Liver (tissue), 9 donors: Measurements from ENCODE around the gene CMC1. TPM values are rescaled to one million over a fixed set of nuclear protein-coding genes. Genes with fewer than 3 reads are reported as not detected.

ENCODE experiments used
- DNase-seq: peaks from one replicate; pipeline ENCODE4 v3.0.0-alpha.2; 2017; ENCODE audit warnings: low spot score
- H3K27ac ChIP-seq, 2 donors: one replicate each; pipeline ENCODE4 v1.7.0; 2013; ENCODE audit warnings: inconsistent platforms in 2 of 2, low read length in 2 of 2, control low read depth in 1 of 2, low read depth in 1 of 2, mild to moderate bottlenecking in 1 of 2
- H3K27me3 ChIP-seq, 4 donors: one replicate each; pipeline versions ENCODE4 v1.6.1 to v1.7.0; 2013; ENCODE audit warnings: low read length in 3 of 4, inconsistent platforms in 1 of 4, mild to moderate bottlenecking in 1 of 4, moderate library complexity in 1 of 4; ENCODE audit not compliant: control insufficient read depth in 4 of 4, insufficient read depth in 4 of 4
- H3K36me3 ChIP-seq, 4 donors: one replicate each; pipeline versions ENCODE4 v1.6.1 to v1.7.0; 2013; ENCODE audit warnings: low read length in 3 of 4, mild to moderate bottlenecking in 3 of 4, low read depth in 1 of 4, moderate library complexity in 1 of 4; ENCODE audit not compliant: control insufficient read depth in 4 of 4, insufficient read depth in 3 of 4
- H3K4me1 ChIP-seq, 4 donors: one replicate each; pipeline versions ENCODE4 v1.6.1 to v1.7.0; 2013; ENCODE audit warnings: low read length in 3 of 4, mild to moderate bottlenecking in 3 of 4, moderate library complexity in 1 of 4; ENCODE audit not compliant: control insufficient read depth in 4 of 4, insufficient read depth in 4 of 4
- H3K4me3 ChIP-seq, 3 donors: one replicate each; pipeline versions ENCODE4 v1.6.1 to v1.7.0; 2013; ENCODE audit warnings: low read length in 3 of 3, control low read depth in 1 of 3, low read depth in 1 of 3, mild to moderate bottlenecking in 1 of 3
- H3K9ac ChIP-seq, 2 donors: one replicate each; pipeline ENCODE4 v1.7.0; 2013; ENCODE audit warnings: low read length in 2 of 2, mild to moderate bottlenecking in 2 of 2, moderate library complexity in 2 of 2, control low read depth in 1 of 2, low read depth in 1 of 2
- H3K9me3 ChIP-seq, 4 donors: one replicate each; pipeline versions ENCODE4 v1.6.1 to v1.7.0; 2013; ENCODE audit warnings: low read length in 3 of 4; ENCODE audit not compliant: control insufficient read depth in 4 of 4
- FOXA2 ChIP-seq: IDR thresholded peaks from 2 replicates; pipeline ENCODE4 v1.6.1; 2016; ENCODE audit warnings: antibody characterized with exemption
- GABPA ChIP-seq, 2 donors: IDR thresholded peaks in 1 of 2; conservative IDR thresholded peaks in 1 of 2; 2 replicates each; pipeline ENCODE4 v1.6.1; 2016; ENCODE audit warnings: antibody characterized with exemption in 2 of 2, mild to moderate bottlenecking in 1 of 2, moderate library complexity in 1 of 2
- HNF4A ChIP-seq, 2 donors: conservative IDR thresholded peaks; 2 replicates each; pipeline ENCODE4 v1.6.1; 2016; ENCODE audit warnings: antibody characterized with exemption in 2 of 2, mild to moderate bottlenecking in 2 of 2
- JUND ChIP-seq, 2 donors: IDR thresholded peaks; 2 replicates each; pipeline ENCODE4 v1.6.1; 2016; ENCODE audit warnings: antibody characterized with exemption in 2 of 2
- NR2F2 ChIP-seq: IDR thresholded peaks from 2 replicates; pipeline ENCODE4 v1.6.1; 2016; ENCODE audit warnings: antibody characterized with exemption
- RAD21 ChIP-seq, 2 donors: IDR thresholded peaks; 2 replicates each; pipeline ENCODE4 v1.6.1; 2016; ENCODE audit warnings: antibody characterized with exemption in 2 of 2, mild to moderate bottlenecking in 2 of 2
- SP1 ChIP-seq: IDR thresholded peaks from 2 replicates; pipeline ENCODE4 v1.6.1; 2018; ENCODE audit warnings: antibody characterized with exemption, mild to moderate bottlenecking
- YY1 ChIP-seq: IDR thresholded peaks from 2 replicates; pipeline ENCODE4 v1.6.1; 2016; ENCODE audit warnings: antibody characterized with exemption, mild to moderate bottlenecking
- WGBS: extraction: QIAGEN DNeasy Blood & Tissue Kit; methylation state at CpG from one replicate; pipeline ENCODE4 v1.1.7; 2013; 5-methylcytosine and 5-hydroxymethylcytosine counted together
- polyA plus RNA-seq, 2 donors: library from polyadenylated mRNA; stranded (reverse) in 1 of 2; unstranded in 1 of 2; fragments of 200-250 nt in 1 of 2; fragments of >200 nt in 1 of 2; fragmentation: Nextera tagmentation in 1 of 2; extraction: Ambion mirVana in 1 of 2; gene quantifications; one replicate each; pipeline versions ENCODE4 v1.2.1 to v1.2.3, GENCODE V29; 2013 to 2015
- total RNA-seq, 2 donors: library from RNA; depleted of rRNA; stranded (reverse); fragments of >200 nt; gene quantifications; one replicate each; pipeline ENCODE4 v1.2.3, GENCODE V29; 2014
- TF ChIP-seq, protein P1 (sequence below): IDR thresholded peaks from 2 replicates; pipeline ENCODE4 v1.6.1; 2016; ENCODE audit warnings: antibody characterized with exemption, mild to moderate bottlenecking
- TF ChIP-seq, protein P2 (sequence below): IDR thresholded peaks from 2 replicates; pipeline ENCODE4 v1.6.1; 2016; ENCODE audit warnings: antibody characterized with exemption
- TF ChIP-seq, protein P3 (sequence below): fragments of 150-350 bp; IDR thresholded peaks from 2 replicates; pipeline ENCODE4 v1.5.1; 2017; ENCODE audit warnings: improper control_type of control experiment, low read depth, low read length; ENCODE audit not compliant: missing input control
- TF ChIP-seq, protein P4 (sequence below): IDR thresholded peaks from 2 replicates; pipeline ENCODE4 v1.6.1; 2016; ENCODE audit warnings: antibody characterized with exemption
- TF ChIP-seq, protein P5 (sequence below): IDR thresholded peaks from 2 replicates; pipeline ENCODE4 v1.6.1; 2016; ENCODE audit warnings: antibody characterized with exemption
- donor health status: healthy.
- donor health status: healthy.
- donor health status: healthy.
- donor health status: healthy.
- donor health status: healthy.

The CMC1 gene
- total and polyA plus RNA-seq, 4 donors: 4.2 to 58.4 (median 15.6) TPM

DNA sequence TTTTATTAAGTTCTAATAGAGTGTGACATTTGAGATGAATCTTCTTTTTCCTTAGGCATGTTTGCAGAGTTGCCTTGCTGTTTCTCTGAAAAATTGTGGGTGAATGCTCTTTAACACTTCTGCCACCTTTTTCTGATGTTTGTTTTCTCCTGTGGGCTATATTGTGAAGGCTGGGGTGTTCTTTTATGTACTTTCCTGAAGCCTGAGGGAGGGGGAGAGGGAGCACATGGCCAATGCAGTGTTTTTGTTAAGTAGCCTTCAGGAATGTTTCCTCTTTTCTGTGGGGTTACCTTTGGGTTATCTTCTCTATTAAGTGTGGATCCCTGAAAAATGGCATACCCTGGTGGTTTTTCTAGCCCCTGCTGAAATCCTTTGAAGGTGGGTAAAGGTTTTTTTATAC lies 50.2 kb downstream of the CMC1 start:
- H3K9ac ChIP-seq: no peak overlapping the region
- no peak for DNase-seq
- no peak for TF ChIP-seq RAD21 (IDR thresholded peaks at IDR 0.05)
- H3K4me1 ChIP-seq: peaks cover 0 to 5% (median 1%) of the 10 kb centered on the region in 4 donors
- no peaks in the 10 kb centered on the region for H3K36me3 ChIP-seq
- no peak overlapping the region for H3K27ac ChIP-seq
- H3K4me3 ChIP-seq: no peak overlapping the region
- no peaks in the 10 kb centered on the region for H3K27me3 ChIP-seq
- H3K9me3 ChIP-seq: no peaks in the 10 kb centered on the region

DNA sequence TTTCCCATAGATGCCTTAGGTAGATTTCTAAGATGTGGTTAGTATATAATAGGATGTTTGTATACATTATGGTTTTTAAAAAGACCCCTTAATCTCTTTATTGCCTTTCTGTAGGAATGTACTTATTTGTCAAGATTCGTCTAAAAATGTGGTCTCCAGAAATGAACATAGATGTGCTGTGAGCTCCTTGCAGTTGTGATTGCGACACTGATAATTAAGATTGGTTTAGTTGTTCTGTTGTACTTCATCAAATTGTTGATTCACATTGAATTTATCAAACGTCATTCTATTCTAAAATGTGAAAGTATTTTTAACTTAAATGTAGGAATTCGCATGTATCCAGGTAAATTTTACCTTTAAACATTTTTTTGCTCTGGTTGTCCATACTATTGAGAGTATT lies 51.2 kb downstream of the CMC1 start:
- no peaks in the 10 kb centered on the region for H3K9me3 ChIP-seq
- WGBS: 92% methylated on average over 4 of the region's 4 CpGs
- DNase-seq: no peak
- H3K4me1 ChIP-seq: no peaks in the 10 kb centered on the region
- H3K36me3 ChIP-seq: no peaks in the 10 kb centered on the region
- no peak overlapping the region for H3K27ac ChIP-seq
- no peak overlapping the region for H3K9ac ChIP-seq
- no peaks in the 10 kb centered on the region for H3K27me3 ChIP-seq
- TF ChIP-seq FOXA2: no peak
- TF ChIP-seq NR2F2: no peak
- TF ChIP-seq GABPA (IDR thresholded peaks at IDR 0.05 in 1 of 2, conservative IDR thresholded peaks at IDR 0.05 in 1 of 2): no peak
- TF ChIP-seq SP1: no peak
- no peak for TF ChIP-seq YY1
- TF ChIP-seq JUND (IDR thresholded peaks at IDR 0.05): no peak
- TF ChIP-seq, protein P1, sequence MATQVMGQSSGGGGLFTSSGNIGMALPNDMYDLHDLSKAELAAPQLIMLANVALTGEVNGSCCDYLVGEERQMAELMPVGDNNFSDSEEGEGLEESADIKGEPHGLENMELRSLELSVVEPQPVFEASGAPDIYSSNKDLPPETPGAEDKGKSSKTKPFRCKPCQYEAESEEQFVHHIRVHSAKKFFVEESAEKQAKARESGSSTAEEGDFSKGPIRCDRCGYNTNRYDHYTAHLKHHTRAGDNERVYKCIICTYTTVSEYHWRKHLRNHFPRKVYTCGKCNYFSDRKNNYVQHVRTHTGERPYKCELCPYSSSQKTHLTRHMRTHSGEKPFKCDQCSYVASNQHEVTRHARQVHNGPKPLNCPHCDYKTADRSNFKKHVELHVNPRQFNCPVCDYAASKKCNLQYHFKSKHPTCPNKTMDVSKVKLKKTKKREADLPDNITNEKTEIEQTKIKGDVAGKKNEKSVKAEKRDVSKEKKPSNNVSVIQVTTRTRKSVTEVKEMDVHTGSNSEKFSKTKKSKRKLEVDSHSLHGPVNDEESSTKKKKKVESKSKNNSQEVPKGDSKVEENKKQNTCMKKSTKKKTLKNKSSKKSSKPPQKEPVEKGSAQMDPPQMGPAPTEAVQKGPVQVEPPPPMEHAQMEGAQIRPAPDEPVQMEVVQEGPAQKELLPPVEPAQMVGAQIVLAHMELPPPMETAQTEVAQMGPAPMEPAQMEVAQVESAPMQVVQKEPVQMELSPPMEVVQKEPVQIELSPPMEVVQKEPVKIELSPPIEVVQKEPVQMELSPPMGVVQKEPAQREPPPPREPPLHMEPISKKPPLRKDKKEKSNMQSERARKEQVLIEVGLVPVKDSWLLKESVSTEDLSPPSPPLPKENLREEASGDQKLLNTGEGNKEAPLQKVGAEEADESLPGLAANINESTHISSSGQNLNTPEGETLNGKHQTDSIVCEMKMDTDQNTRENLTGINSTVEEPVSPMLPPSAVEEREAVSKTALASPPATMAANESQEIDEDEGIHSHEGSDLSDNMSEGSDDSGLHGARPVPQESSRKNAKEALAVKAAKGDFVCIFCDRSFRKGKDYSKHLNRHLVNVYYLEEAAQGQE: no peak
- TF ChIP-seq, protein P2, sequence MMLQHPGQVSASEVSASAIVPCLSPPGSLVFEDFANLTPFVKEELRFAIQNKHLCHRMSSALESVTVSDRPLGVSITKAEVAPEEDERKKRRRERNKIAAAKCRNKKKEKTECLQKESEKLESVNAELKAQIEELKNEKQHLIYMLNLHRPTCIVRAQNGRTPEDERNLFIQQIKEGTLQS: no peak
- TF ChIP-seq, protein P3, sequence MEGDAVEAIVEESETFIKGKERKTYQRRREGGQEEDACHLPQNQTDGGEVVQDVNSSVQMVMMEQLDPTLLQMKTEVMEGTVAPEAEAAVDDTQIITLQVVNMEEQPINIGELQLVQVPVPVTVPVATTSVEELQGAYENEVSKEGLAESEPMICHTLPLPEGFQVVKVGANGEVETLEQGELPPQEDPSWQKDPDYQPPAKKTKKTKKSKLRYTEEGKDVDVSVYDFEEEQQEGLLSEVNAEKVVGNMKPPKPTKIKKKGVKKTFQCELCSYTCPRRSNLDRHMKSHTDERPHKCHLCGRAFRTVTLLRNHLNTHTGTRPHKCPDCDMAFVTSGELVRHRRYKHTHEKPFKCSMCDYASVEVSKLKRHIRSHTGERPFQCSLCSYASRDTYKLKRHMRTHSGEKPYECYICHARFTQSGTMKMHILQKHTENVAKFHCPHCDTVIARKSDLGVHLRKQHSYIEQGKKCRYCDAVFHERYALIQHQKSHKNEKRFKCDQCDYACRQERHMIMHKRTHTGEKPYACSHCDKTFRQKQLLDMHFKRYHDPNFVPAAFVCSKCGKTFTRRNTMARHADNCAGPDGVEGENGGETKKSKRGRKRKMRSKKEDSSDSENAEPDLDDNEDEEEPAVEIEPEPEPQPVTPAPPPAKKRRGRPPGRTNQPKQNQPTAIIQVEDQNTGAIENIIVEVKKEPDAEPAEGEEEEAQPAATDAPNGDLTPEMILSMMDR: no peak
- TF ChIP-seq, protein P4, sequence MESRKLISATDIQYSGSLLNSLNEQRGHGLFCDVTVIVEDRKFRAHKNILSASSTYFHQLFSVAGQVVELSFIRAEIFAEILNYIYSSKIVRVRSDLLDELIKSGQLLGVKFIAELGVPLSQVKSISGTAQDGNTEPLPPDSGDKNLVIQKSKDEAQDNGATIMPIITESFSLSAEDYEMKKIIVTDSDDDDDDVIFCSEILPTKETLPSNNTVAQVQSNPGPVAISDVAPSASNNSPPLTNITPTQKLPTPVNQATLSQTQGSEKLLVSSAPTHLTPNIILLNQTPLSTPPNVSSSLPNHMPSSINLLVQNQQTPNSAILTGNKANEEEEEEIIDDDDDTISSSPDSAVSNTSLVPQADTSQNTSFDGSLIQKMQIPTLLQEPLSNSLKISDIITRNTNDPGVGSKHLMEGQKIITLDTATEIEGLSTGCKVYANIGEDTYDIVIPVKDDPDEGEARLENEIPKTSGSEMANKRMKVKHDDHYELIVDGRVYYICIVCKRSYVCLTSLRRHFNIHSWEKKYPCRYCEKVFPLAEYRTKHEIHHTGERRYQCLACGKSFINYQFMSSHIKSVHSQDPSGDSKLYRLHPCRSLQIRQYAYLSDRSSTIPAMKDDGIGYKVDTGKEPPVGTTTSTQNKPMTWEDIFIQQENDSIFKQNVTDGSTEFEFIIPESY: no peak
- TF ChIP-seq HNF4A (conservative IDR thresholded peaks at IDR 0.05): no peak
- TF ChIP-seq, protein P5, sequence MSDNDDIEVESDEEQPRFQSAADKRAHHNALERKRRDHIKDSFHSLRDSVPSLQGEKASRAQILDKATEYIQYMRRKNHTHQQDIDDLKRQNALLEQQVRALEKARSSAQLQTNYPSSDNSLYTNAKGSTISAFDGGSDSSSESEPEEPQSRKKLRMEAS: no peak
- no peak overlapping the region for H3K4me3 ChIP-seq
